ENCODE results near the gene LGALSL.

Gene LGALSL

GRCh38 chr2:64462940-64463700, 9.2 kb downstream of the LGALSL start:
- Mint-ChIP-seq H3K27me3 (ENCODE audit: low read depth, poor library complexity) (peaks cover 8% of the 10 kb centered on the region), H3K9me3 (no peaks in the 10 kb centered on the region), H3K27ac (no peak overlapping the region), H3K4me3 (no peak overlapping the region), H3K36me3 (ENCODE audit: low read depth) (peaks cover 16% of the 10 kb centered on the region), H3K4me1 (peaks cover 42% of the 10 kb centered on the region)
- no peak for DNase-seq
- no peak for TF ChIP-seq CTCF (IDR thresholded peaks at IDR 0.05)

GRCh38 chr2:64463781-64464180, 9.8 kb downstream of the LGALSL start:
- H3K4me3 Mint-ChIP-seq, result no peak overlapping the region
- no peaks in the 10 kb centered on the region for H3K9me3 Mint-ChIP-seq
- TF ChIP-seq CTCF (IDR thresholded peaks at IDR 0.05), result no peak
- no peak for DNase-seq
- H3K27me3 Mint-ChIP-seq (ENCODE audit: low read depth, poor library complexity), result peaks cover 9% of the 10 kb centered on the region
- peaks cover 39% of the 10 kb centered on the region for H3K4me1 Mint-ChIP-seq
- peaks cover 10% of the 10 kb centered on the region for H3K36me3 Mint-ChIP-seq (ENCODE audit: low read depth)
- no peak overlapping the region for H3K27ac Mint-ChIP-seq

GRCh38 chr2:64466478-64467085, 12.6 kb downstream of the LGALSL start:
- DNase-seq, result no peak
- Mint-ChIP-seq H3K4me3 (no peak overlapping the region), H3K27ac (no peak overlapping the region), H3K4me1 (peaks cover 59% of the 10 kb centered on the region), H3K27me3 (ENCODE audit: low read depth, poor library complexity) (peaks cover 9% of the 10 kb centered on the region), H3K9me3 (no peaks in the 10 kb centered on the region), H3K36me3 (ENCODE audit: low read depth) (peaks cover 3% of the 10 kb centered on the region)
- TF ChIP-seq CTCF (IDR thresholded peaks at IDR 0.05), result no peak

- DNase-seq, result no peak
- no peaks in the 10 kb centered on the region for H3K36me3 Mint-ChIP-seq (ENCODE audit: low read depth)
- H3K4me1 Mint-ChIP-seq, result peaks cover 56% of the 10 kb centered on the region
- no peaks in the 10 kb centered on the region for H3K9me3 Mint-ChIP-seq
- no peak for TF ChIP-seq CTCF (IDR thresholded peaks at IDR 0.05)
- H3K27me3 Mint-ChIP-seq (ENCODE audit: low read depth, poor library complexity), result peaks cover 9% of the 10 kb centered on the region
- no peak overlapping the region for H3K27ac Mint-ChIP-seq
- no peak overlapping the region for H3K4me3 Mint-ChIP-seq
Observed at GRCh38 chr2:64467096-64467843, 13.3 kb downstream of the LGALSL start.

GRCh38 chr2:64469261-64469660, 15.3 kb downstream of the LGALSL start:
- Mint-ChIP-seq H3K4me1 (peaks cover 40% of the 10 kb centered on the region), H3K36me3 (ENCODE audit: low read depth) (no peaks in the 10 kb centered on the region)
- TF ChIP-seq CTCF (IDR thresholded peaks at IDR 0.05), result no peak

More at GRCh38 chr2:64469261-64469660, 15.3 kb downstream of the LGALSL start:
- Mint-ChIP-seq H3K9me3 (no peaks in the 10 kb centered on the region), H3K27me3 (ENCODE audit: low read depth, poor library complexity) (peaks cover 6% of the 10 kb centered on the region), H3K4me3 (no peak overlapping the region), H3K27ac (no peak overlapping the region)
- no peak for DNase-seq
